Right hindlimb (tissue), 1 donor: ENCODE data around the gene CISD2.
"Not testable (repeated sequence)": the region's sequence is repeated elsewhere in the genome, so short reads cannot be mapped to it uniquely, and the experiment has no call there.

Experiments
- DNase-seq: peaks from one replicate; pipeline ENCODE4 v3.0.0-alpha.2; 2018

CISD2 gene

DNA sequence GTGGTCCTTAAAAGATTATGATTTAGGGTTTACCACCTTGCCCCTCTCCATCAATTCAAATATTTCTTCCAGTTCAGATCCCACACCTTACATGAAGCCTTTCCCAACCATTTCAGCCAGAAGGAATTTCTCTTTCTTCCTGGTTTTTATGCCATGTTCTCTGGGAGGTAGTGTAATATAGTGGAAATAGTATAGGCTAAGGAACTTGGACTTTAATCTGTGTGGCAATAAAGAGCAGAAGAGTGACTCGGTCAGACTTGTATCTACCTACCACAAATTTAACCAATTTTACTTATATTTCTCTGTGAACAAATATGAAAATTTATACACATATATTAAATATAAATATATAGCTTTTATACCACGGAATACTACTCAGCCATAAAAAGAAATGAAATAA lies 18.4 kb upstream of the CISD2 start:
- DNase-seq, result no peak

DNA sequence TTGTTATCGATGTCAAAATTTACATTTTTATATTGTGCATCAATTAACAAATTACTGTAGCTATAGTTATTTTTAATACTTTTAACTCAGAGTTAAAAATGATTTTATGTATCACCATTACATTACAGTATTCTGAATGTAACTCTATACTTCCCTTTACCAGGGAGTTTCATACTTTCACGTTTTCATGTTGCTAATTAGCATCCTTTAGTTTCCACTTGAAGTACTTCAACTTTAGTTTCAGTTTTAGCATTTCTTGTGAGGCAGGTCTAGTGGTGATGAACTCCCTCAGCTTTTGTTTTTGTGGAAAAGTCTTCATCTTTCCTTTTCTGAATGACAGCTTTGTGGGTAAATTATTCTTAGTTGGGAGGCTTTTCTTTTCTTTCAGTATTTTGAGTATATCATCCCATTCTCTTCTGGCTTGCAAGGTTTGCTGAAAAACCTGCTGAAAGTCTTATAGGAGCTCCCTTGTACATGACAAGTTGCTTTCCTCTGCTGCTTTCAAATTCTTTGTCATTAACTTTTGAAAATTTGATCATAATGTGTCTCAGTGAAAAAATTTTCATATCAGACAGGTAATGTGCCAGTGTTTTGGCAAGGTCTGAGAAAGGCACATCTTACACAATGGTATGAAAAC lies 9.8 kb upstream of the CISD2 start:
- no peak for DNase-seq

DNA sequence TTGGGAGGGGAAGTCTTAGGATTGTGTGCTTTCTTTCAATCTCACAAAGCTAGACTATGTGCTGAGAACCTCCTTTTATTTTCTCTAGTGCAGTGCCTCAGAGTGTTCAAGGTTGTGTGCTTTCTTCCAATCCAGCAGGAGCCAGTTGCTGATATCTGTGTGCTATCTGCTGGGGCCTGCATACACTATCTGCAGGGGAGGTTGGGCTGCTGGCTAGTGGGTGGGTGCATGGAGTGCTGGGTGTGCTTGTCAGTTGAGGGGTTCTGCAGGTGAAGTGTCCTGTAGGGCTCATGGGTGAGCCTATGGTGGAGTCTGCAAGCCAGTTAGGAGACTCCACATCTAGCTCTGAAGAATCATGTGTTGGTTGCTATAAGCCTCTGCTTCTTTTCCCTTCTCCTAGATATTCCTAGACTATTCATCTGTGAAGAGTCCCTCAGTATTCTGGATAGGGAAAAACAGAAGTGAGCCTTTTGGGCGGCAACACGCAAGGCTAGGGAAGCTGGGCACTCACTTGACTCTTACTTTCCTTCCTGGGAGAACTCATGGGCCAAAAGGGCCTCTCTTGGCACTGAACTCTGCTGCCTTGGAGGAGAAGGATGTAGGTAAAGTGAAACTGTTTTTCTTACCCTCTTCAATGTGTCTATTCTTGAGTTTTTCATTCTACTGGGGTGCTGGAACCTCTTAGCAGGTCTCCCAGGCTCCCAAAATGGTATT lies 8.0 kb upstream of the CISD2 start:
- no peak for DNase-seq

DNA sequence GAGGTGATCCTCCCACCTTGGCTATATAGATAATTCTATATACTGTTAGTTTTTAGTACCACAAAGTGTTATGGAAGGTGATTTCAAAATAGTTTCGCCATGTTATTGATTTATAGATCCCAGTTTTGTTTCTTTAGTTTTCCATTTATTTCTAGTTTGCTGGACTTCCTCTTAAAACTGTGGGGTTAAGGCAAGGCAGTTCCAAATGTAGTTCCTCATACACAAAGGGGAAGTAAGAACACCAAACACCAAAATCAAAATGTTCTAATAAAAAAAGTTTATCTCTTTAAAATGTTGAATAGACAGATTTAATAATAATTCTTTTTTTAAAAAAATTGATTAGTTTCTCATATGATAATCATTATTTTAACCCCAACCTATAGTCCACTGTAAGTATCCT lies 6.8 kb upstream of the CISD2 start:
- no peak for DNase-seq

DNA sequence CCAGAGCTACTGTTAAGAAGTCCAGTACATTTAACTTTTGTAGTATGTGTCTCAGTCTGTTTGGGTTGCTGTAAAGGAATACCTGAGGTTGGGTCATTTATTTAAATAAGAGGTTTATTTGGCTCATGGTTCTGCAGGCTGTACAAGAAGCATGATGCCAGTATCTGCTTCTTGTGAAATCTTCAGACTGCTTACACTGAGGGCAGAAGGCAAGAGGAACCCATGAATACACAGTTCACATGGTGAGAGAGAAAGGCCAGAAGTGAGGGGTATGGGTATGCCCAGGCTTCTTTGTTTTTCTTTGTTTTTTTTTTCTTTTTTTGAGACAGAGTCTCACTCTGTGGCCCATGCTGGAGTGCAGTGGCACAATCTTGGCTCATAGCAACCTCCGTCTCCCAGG lies 6.0 kb upstream of the CISD2 start:
- no peak for DNase-seq

DNA sequence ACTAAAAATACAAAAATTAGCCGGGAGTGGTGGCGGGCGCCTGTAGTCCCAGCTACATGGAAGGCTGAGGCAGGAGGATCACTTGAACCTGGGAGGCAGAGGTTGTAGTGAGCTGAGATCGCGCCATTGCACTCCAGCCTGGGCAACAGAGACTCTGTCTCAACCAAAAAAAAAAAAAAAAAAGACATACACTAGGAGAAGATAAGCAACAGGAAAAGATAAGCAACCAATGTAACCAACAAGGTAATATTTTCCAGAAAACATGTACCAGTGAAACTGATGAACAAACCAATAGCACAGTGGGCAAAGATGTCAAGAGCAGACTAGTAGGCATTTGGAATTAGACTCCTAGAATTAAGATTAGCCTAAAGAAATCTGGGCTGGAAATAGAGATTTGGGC lies 3.5 kb upstream of the CISD2 start:
- DNase-seq, result not testable (repeated sequence)

DNA sequence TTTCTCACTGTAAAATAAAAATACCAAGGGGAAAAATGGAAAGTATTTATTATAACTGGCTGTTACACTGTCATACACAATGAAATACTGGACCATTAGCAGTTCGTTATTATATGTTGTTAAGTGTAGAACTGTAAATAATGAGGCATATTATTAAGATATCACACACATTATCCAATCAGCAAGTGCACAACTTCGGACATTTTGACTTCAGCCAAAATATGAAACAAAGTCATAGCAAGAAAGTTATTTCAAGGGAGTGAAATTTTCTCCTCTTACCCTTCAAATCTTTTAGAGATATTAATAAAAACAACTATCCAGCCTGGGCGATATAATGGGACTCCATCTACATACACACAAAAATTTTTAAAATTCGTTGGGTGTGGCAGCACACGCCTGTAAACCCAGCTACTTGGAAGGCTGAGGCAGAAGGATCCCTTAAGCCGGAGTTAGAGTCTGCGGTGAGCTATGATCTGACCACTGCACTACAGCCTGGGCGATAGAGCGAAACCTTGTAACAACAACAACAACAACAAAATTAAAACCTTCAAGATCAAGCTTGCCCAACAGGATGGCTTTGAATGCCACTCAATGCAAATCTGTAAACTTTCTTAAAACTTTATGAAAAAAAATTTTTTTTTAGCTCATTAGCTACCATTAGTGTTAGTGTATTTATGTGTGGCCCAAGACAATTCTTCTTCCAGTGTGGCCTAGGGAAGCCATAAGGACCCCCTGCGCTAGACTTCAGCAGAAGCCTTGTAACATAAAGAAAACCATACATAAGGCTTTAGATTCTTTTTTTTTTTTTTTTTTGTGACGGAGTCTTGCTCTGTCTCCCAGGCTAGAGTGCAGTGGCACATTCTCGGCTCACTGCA lies 1.3 kb upstream of the CISD2 start:
- DNase-seq, result no peak

DNA sequence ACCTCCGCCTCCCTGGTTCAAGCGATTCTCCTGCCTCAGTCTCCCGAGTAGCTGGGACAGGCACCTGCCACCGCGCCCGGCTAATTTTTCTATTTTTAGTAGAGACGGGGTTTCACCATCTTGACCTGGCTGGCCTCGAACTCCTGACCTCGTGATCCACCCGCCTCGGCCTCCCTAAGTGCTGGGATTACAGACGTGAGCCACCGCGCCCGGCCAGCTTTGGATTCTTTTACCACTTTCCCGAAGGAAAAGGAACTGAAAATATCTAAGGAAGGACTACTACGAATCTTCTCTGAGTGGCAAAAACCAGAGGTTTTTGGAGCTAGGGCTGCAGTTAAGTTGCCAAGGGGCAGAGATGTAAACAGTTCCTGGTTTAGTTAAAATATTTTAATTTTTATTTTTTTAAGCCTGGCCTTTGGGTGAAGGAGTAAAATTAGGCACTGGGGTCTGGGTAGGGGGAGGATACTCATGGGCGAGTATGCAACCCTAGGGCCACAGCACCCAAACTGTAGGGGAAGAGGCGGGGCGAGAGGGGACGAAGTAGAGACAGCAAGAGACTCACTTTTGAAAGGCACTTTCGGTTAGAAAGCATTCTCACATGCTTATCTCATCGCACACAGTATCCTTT lies 525 bp upstream of the CISD2 start:
- peak; percentile 22 for DNase-seq

DNA sequence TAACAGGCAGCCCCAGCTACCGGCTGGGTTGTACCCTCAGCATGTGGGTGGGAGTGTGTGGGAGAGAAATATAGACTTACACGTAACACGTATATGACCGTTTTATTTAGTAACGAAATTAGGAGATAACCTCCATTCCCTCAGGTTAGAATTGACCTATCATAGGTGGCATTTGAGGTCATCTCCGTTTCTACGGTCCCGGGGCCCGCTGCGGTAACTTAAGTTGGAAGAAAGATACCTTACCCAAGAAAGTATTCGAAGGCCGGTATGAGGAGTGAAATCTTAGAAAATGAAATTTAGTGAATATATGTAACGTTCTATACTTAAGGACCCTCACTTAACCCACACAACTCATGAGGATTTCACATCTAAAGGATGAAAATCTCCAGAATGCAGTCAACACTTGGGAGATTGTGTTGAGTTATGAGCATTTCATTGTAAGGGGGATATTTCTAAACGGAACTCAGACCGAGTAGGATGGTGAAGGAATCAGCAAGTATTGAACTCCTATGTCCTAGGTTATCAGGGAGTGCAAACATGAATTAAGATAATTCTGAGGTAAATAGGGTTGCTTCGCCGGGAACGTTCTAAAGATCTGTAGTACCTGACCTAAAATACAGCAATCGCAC lies 891 bp downstream of the CISD2 start:
- DNase-seq, result no peak

DNA sequence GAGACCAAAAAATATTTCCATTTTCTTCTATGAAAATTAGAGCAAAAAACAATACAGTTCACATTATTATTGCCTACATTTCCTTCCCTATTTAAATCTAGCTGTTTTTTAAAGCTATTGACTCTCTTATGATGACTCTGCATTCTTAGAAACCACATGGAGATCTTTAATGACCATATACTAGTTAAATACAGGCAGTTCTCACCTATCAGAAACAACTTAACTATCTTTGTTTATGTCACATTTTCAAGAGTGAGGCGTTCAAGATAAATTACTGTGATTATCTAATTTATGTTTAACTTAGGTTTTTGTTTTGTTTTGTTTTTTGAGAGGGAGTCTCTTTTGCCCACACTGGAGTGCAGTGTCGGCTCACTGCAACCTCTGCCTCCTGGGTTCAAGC lies 3.0 kb downstream of the CISD2 start:
- no peak for DNase-seq

DNA sequence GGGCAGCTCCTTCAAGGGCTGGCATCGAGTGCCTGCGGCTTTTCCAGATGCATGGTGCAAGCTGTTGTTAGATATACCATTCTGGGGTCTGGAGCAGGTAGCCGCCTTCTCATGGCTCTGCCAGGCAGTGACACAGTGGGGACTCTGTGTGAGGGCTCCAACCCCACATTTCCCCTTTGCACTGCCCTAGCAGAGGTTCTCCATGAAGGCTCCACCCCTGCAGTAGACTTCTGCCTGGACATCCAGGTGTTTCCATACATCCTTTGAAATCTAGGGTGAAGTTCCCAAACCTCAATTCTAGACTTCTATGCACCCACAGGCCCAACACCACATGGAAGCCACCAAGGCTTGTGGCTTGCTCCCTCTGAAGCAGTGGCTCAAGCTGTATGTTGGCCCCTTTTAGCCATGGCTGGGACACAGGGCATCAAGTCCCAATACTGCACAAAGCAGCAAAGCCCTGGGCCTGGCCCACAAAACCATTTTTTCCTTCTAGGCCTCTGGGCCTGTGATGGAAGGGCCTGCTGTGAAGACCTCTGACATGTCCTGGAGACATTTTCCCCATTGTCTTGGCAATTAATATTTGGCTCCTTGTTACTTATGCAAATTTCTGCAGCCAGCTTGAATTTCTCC lies 8.8 kb downstream of the CISD2 start:
- DNase-seq, result not testable (repeated sequence)

DNA sequence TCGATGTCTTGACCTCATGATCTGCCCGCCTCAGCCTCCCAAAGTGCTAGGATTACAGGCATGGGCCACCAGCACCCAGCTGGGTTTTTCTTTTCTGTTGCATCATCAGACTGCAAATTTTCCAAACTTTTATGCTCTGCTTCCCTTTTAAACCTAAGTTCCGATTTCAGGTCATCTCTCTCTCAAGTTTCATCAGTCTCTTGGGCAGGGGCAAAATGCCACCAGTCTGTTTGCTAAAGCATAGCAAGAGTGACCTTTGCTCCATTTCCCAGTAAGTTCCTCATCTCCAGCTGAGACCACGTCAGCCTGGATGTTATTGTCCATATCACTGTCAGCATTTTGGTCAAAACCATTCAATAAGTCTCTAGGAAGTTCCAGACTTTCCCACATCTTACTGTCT lies 9.6 kb downstream of the CISD2 start:
- DNase-seq, result not testable (repeated sequence)

DNA sequence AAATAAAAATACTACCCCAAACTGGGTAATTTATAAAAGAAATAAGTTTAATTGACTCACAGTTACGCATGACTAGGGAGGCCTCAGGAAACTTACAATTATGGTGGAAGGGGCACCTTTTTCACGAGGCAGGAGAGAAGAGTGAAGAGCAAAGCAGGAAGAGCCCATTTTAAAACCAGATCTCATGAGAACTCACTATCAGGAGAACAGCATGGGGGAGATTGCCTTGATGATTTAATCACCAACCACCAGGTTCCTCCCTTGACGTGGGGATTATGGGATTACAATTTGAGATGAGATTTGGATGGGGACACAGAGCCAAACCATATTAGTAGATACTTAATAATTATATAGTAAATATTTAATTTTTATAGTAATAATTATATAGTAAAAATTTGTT lies 10.1 kb downstream of the CISD2 start:
- no peak for DNase-seq

DNA sequence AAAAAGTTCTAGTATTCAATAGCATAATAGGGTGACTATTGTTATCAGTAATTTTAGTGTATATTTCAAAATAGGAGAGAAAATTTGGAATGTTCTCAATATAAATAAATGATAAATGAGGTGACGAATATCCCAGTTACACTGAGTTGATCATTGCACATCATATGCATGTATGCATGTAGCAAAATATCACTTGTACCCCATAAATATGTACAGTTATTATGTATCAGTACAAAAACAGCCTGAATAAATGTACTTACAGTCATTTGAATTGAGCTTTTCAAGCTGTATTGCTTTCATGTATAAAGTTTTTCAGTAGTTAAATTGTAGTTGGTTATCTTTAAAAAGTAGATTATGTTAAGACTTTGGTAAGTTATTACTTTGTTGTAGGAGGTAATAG lies 12.6 kb downstream of the CISD2 start:
- DNase-seq, result no peak

DNA sequence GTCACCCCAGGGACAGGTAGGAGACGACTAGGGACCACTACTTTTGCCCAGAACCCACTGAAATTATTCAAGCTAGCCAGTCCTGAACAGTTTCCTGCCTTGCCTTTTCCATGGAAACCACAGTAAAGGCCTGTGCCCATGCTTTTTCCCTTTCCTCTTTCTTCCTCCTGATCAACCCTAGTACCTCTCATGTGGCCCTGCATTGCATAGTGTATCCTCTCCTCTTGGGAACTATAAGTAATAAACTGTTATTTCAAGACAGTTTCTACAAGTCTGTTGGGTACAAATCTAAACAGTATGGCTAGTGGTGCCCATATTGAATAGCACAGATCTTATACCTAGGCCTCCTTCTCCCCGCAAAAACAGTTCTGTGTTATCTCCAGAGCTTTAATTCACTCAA lies 14.5 kb downstream of the CISD2 start:
- DNase-seq, result no peak

DNA sequence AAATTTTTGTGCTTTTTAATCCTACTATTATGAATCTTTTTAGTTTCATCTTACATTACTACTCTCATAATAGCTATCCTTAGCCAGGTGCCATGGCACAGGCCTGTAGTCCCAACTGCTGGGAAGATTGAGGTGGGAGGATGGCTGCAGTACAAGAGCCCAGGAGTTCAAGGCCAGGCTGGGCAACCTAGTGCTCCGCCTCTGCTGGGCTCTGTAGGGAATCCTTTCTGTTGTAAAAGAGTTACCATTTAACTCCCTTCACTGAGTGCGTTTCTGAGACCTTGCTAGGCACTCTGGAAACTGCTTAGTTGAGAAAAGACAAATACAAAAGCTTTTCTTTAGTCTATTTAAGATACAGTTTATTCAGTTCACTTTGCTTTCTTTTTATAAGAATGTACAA lies 19.8 kb downstream of the CISD2 start:
- not testable (repeated sequence) for DNase-seq

DNA sequence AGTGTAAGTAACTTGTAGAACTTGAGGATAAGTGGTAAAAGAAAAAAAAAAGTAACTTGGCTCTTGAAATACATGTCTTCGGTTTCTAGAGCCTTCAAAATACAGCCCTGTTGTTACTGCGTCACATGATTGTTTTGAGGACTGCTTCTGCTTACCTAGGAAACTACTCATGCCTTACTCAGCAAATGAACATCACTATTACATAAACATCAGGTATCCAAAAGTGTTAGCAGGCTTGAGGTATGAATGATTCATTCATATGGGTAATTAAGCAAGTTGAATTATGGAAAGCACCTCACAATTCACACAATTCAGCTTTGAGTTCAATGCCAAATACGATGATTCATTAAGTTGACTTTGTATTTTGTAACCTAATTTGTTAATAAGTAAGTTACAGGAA lies 21.1 kb downstream of the CISD2 start:
- not testable (repeated sequence) for DNase-seq

DNA sequence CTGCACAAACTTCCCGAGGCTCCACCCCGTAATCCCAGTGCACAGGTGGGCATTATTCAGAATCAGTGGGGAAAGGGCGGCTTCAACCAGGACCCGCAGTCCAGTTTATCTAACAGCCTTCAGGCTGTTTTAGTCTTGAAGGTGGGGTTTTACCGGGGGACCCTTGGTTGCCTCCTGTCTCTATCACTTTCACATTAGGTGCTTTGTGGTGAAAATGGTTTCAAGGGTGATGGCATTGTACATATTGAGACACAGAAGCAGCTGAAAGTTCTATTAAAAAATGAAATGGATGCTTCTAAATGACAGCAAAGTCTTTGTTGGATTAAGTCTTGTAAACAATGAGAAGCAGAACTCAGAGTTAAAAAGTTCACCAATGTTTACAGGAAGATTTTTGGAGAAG lies 27.8 kb downstream of the CISD2 start:
- DNase-seq, result not testable (repeated sequence)

DNA sequence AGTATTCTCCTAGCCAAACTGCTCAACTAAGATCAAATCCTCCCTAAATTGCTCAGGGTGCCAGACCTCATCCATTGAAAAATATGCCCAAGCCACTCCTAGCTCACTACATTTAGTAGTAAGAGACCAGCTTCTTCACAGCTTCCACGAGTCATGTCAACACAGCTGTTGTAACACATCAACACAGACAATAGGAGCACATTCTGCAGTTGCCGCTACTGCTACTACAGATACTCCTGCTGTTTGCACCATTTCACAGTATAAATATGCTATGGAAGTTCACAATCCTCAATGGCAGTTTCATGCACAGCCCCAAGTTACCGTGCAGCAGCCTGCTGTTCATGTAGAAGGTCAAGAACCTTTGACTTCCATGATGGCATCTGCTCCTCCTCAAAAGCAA lies 28.8 kb downstream of the CISD2 start:
- DNase-seq, result not testable (repeated sequence)

DNA sequence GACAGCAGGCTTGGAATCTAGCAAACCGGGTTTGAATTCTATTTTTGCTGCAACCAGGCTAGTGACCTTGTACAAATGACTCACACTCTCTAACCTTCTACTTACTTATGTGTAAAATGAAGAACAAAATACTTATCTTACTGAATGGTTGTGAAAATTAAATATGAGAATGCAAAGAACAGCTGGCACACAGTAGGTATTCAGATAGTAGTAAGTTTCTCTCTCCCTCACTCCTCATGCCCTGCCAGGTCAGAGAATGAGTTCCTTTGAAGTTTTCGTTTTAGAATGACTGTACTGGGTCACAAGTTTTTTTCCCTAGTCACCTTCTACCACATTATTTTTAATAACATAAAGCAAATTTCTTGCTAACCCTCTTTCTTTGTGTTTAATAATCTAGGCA lies 33.0 kb downstream of the CISD2 start:
- no peak for DNase-seq

DNA sequence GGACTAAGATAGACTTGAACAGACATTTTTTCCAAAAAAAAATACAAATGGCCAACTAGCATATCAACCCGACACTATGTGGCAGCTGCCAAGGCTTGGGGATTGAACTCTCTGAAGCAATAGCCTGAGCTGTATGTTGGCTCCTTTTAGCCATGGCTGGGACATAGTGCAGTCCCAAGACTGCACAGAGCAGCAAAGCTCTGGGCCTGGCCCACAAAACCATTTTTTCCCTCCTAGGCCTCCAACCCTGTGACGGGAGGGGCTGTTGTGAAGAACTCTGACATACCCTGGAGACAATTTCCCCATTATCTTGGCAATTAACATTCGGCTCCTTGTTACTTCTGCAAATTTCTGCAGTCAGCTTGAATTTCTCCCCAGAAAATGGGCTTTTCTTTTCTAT lies 50.1 kb downstream of the CISD2 start:
- no peak for DNase-seq

DNA sequence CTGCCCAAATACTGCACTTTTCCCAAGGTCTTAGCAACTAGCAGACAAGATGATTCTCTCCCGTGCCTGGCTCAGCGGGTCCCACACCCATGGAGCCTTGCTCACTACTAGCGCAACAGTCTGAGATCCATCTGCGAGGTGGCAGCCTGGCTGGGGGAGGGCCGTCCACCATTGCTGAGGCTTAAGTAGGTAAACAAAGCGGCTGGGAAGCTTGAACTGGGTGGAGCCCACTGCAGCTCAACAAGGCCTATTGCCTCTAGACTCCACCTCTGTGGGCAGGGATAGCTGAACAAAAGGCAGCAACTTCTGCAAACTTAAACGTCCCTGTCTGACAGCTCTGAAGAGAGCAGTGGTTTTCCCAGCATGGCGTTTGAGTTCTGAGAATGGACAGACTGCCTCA lies 50.9 kb downstream of the CISD2 start:
- not testable (repeated sequence) for DNase-seq
